ENCODE data around the gene PRKCE. TPM values are rescaled to one million over a fixed set of nuclear protein-coding genes. Genes with fewer than 3 reads are reported as not detected.

PRKCE gene
- total RNA-seq, 2 experiments from 2014 or later, result 17.0 to 42.1 TPM

GRCh38 chr2:46123013-46123412 lies 471.5 kb downstream of the PRKCE start:
- Histone ChIP-seq H3K36me3 (ENCODE audit: insufficient read depth, low read length) (no peaks in the 10 kb centered on the region), H3K9me3 (ENCODE audit: low read length) (no peaks in the 10 kb centered on the region), H3K9me2 (ENCODE audit: insufficient read depth, low read length) (no peaks in the 10 kb centered on the region), H3K27ac (ENCODE audit: low read depth, low read length, poor library complexity, severe bottlenecking) (no peak overlapping the region), H2AFZ (ENCODE audit: low read length) (no peak overlapping the region), H3K4me3 (ENCODE audit: low read depth, low read length, poor library complexity, severe bottlenecking) (no peak overlapping the region), H3K79me2 (ENCODE audit: insufficient read depth, low read depth, low read length) (no peaks in the 10 kb centered on the region), H3K4me2 (ENCODE audit: low read length) (no peak overlapping the region), H4K20me1 (ENCODE audit: insufficient read depth, low read length) (no peaks in the 10 kb centered on the region), H3K4me1 (ENCODE audit: insufficient read depth, low read length, poor library complexity, severe bottlenecking) (no peaks in the 10 kb centered on the region)
- ChIA-PET CTCF (ENCODE audit: unreplicated experiment) (no interaction called here), POLR2A (interaction anchor here (0.6 to 0.9 kb wide), 6 partner anchors 18 to 1665 kb away, joined by 3 to 7 read pairs (median 4); no protein-coding TSS in a partner anchor)
- TF ChIP-seq EZH2phosphoT487 (IDR thresholded peaks at IDR 0.05; ENCODE audit: borderline replicate concordance, low read depth, low read length), result no peak
- TF ChIP-seq CTCF (conservative IDR thresholded peaks at IDR 0.05; ENCODE audit: low read length), result no peak
- intact Hi-C loops (cut with micrococcal nuclease; ENCODE audit: unreplicated experiment), result no loop called here
- DNase-seq (ENCODE audit: low spot score), result no peak
- no TSS peak for BruUV-seq (replicated peaks)

- Histone ChIP-seq H2AFZ (ENCODE audit: low read length) (no peak overlapping the region), H3K9me2 (ENCODE audit: insufficient read depth, low read length) (no peaks in the 10 kb centered on the region), H3K79me2 (ENCODE audit: insufficient read depth, low read depth, low read length) (no peaks in the 10 kb centered on the region), H3K36me3 (ENCODE audit: insufficient read depth, low read length) (no peaks in the 10 kb centered on the region), H3K9me3 (ENCODE audit: low read length) (no peaks in the 10 kb centered on the region), H3K4me3 (ENCODE audit: low read depth, low read length, poor library complexity, severe bottlenecking) (no peak overlapping the region), H3K27ac (ENCODE audit: low read depth, low read length, poor library complexity, severe bottlenecking) (no peak overlapping the region), H3K4me1 (ENCODE audit: insufficient read depth, low read length, poor library complexity, severe bottlenecking) (no peaks in the 10 kb centered on the region), H3K4me2 (ENCODE audit: low read length) (no peak overlapping the region), H4K20me1 (ENCODE audit: insufficient read depth, low read length) (no peaks in the 10 kb centered on the region)
- CTCF ChIA-PET (ENCODE audit: unreplicated experiment), result no interaction called here
- DNase-seq (ENCODE audit: low spot score), result no peak
- no TSS peak for BruUV-seq (replicated peaks)
- TF ChIP-seq EZH2phosphoT487 (IDR thresholded peaks at IDR 0.05; ENCODE audit: borderline replicate concordance, low read depth, low read length), result no peak
- TF ChIP-seq CTCF (conservative IDR thresholded peaks at IDR 0.05; ENCODE audit: low read length), result no peak
- intact Hi-C loops (cut with micrococcal nuclease; ENCODE audit: unreplicated experiment), result no loop called here
- POLR2A ChIA-PET, result no interaction called here
Observed at GRCh38 chr2:46125798-46126197, 474.3 kb downstream of the PRKCE start.

GRCh38 chr2:46126571-46126970 lies 475.1 kb downstream of the PRKCE start:
- no peaks in the 10 kb centered on the region for H3K4me1 ChIP-seq (ENCODE audit: insufficient read depth, low read length, poor library complexity, severe bottlenecking)
- ChIA-PET CTCF (ENCODE audit: unreplicated experiment) (no interaction called here), POLR2A (interaction anchor here (1.0 kb wide), 1 partner anchor 43 kb away, joined by 3 read pairs; no protein-coding TSS in a partner anchor)
- TF ChIP-seq EZH2phosphoT487 (IDR thresholded peaks at IDR 0.05; ENCODE audit: borderline replicate concordance, low read depth, low read length) (no peak), CTCF (conservative IDR thresholded peaks at IDR 0.05; ENCODE audit: low read length) (no peak)
- H3K4me2 ChIP-seq (ENCODE audit: low read length), result no peak overlapping the region
- H3K9me3 ChIP-seq (ENCODE audit: low read length), result no peaks in the 10 kb centered on the region
- H3K79me2 ChIP-seq (ENCODE audit: insufficient read depth, low read depth, low read length), result no peaks in the 10 kb centered on the region
- no TSS peak for BruUV-seq (replicated peaks)
- no peak overlapping the region for H3K4me3 ChIP-seq (ENCODE audit: low read depth, low read length, poor library complexity, severe bottlenecking)
- no peak overlapping the region for H2AFZ ChIP-seq (ENCODE audit: low read length)
- no peaks in the 10 kb centered on the region for H3K9me2 ChIP-seq (ENCODE audit: insufficient read depth, low read length)
- no peaks in the 10 kb centered on the region for H4K20me1 ChIP-seq (ENCODE audit: insufficient read depth, low read length)
- intact Hi-C loops (cut with micrococcal nuclease; ENCODE audit: unreplicated experiment), result no loop called here
- no peak for DNase-seq (ENCODE audit: low spot score)
- no peaks in the 10 kb centered on the region for H3K36me3 ChIP-seq (ENCODE audit: insufficient read depth, low read length)
- H3K27ac ChIP-seq (ENCODE audit: low read depth, low read length, poor library complexity, severe bottlenecking), result no peak overlapping the region

Data from OCI-LY7 (cell line).